ENCODE measurements around the gene CHST11. TPM values are rescaled to one million over a fixed set of nuclear protein-coding genes. Genes with fewer than 3 reads are reported as not detected.

CHST11 gene
- total and polyA plus RNA-seq, 10 of the 15 experiments (the other 5 are each of a cell fraction or from before 2014, with no cell fraction given) = 1.9 to 38.1 (median 17.2) TPM

GRCh38 chr12:104602406-104602805 lies 145.7 kb downstream of the CHST11 start:
- H3K4me2 ChIP-seq (ENCODE audit: control insufficient read depth, insufficient read depth) = no peak overlapping the region
- H3K27ac ChIP-seq (ENCODE audit: control insufficient read depth, insufficient read depth) = no peak overlapping the region
- ATAC-seq = no peak
- H3K79me2 ChIP-seq (ENCODE audit: control insufficient read depth, insufficient read depth, low read length) = peaks cover 20% of the 10 kb centered on the region
- TF ChIP-seq RCOR1 (conservative IDR thresholded peaks at IDR 0.05; ENCODE audit: low read depth, low read length) = no peak
- peak; percentile 86 for TF ChIP-seq BMI1 (IDR thresholded peaks at IDR 0.05; ENCODE audit: borderline replicate concordance)
- no peak for TF ChIP-seq NFYB (IDR thresholded peaks at IDR 0.05; ENCODE audit: insufficient read depth, low read depth, low read length)
- no peak overlapping the region for H2AFZ ChIP-seq (ENCODE audit: control insufficient read depth, low read depth, low read length)
- no peak overlapping the region for H3K4me3 ChIP-seq
- ChIA-PET SMC1A (ENCODE audit: uncharacterized antibody, unreplicated experiment) (interaction anchor here (0.9 to 4.1 kb wide), 8 partner anchors 9 to 144 kb away, joined by 3 to 18 read pairs (median 4); no protein-coding TSS in a partner anchor), POLR2A (no interaction called here), RAD21 (ENCODE audit: unreplicated experiment) (no interaction called here), CTCF (interaction anchor here (1.3 kb wide), 1 partner anchor 26 kb away, joined by 3 read pairs; no protein-coding TSS in a partner anchor)
- H4K20me1 ChIP-seq (ENCODE audit: control insufficient read depth, insufficient read depth) = no peaks in the 10 kb centered on the region
- intact Hi-C loops (cut with micrococcal nuclease; ENCODE audit: unreplicated experiment) = loop anchor here (10.0 kb wide), 1 partner anchor 452 kb away; no protein-coding TSS in a partner anchor
- no peak for FAIRE-seq
- H3K9me3 ChIP-seq (replicated peaks; ENCODE audit: control insufficient read depth, insufficient read depth, low read length) = no peaks in the 10 kb centered on the region; the same call in 2 of the 3 replicates
- 93% methylated on average over 6 of the region's 6 CpGs for WGBS (ENCODE audit: insufficient coverage, insufficient replicate concordance, low lambda C conversion rate, missing lambda C conversion rate)
- H3K27me3 ChIP-seq (replicated peaks in 1 of 2; ENCODE audit: control insufficient read depth in 2 of 2, insufficient read depth in 2 of 2, low read length in 1 of 2) = no peaks in the 10 kb centered on the region
- H3K36me3 ChIP-seq (ENCODE audit: control insufficient read depth in 2 of 2, insufficient read depth in 2 of 2, low read length in 1 of 2) = peaks cover 0 to 6% of the 10 kb centered on the region in 2 experiments; a peak in 2 of 4 replicates
- H3K4me1 ChIP-seq (ENCODE audit: control insufficient read depth, insufficient read depth, low read length) = peaks cover 41% of the 10 kb centered on the region
- BruUV-seq (replicated peaks) = no TSS peak
- no peak overlapping the region for H3K9ac ChIP-seq (ENCODE audit: control insufficient read depth, insufficient read depth, low read length)
- DNase-seq (ENCODE audit: low read depth, low spot score) = no peak
- in situ Hi-C loops (cut with MboI) = no loop called here

- no peak overlapping the region for H2AFZ ChIP-seq (ENCODE audit: control insufficient read depth, low read depth, low read length)
- no peaks in the 10 kb centered on the region; the same call in 2 of the 3 replicates for H3K9me3 ChIP-seq (replicated peaks; ENCODE audit: control insufficient read depth, insufficient read depth, low read length)
- WGBS (ENCODE audit: insufficient coverage, insufficient replicate concordance, low lambda C conversion rate, missing lambda C conversion rate) = 59% methylated on average over 2 of the region's 2 CpGs
- no peak overlapping the region for H3K4me2 ChIP-seq (ENCODE audit: control insufficient read depth, insufficient read depth)
- no peaks in the 10 kb centered on the region for H3K27me3 ChIP-seq (replicated peaks in 1 of 2; ENCODE audit: control insufficient read depth in 2 of 2, insufficient read depth in 2 of 2, low read length in 1 of 2)
- in situ Hi-C loops (cut with MboI) (no loop called here), intact Hi-C loops (cut with micrococcal nuclease; ENCODE audit: unreplicated experiment) (loop anchor here (10.0 kb wide), 1 partner anchor 452 kb away; no protein-coding TSS in a partner anchor)
- H4K20me1 ChIP-seq (ENCODE audit: control insufficient read depth, insufficient read depth) = no peaks in the 10 kb centered on the region
- H3K79me2 ChIP-seq (ENCODE audit: control insufficient read depth, insufficient read depth, low read length) = peaks cover 20% of the 10 kb centered on the region
- ChIA-PET RAD21 (ENCODE audit: unreplicated experiment) (interaction anchor here (0.9 to 2.2 kb wide), 6 partner anchors 20 to 328 kb away, joined by 3 to 25 read pairs (median 6); no protein-coding TSS in a partner anchor), CTCF (interaction anchor here (0.6 to 1.3 kb wide), 2 partner anchors 26 to 84 kb away, joined by 3 read pairs; no protein-coding TSS in a partner anchor), POLR2A (interaction anchor here (1.4 to 2.1 kb wide), 2 partner anchors 20 to 70 kb away, joined by 4 to 7 read pairs; no protein-coding TSS in a partner anchor), SMC1A (ENCODE audit: uncharacterized antibody, unreplicated experiment) (interaction anchor here (0.9 to 4.1 kb wide), 11 partner anchors 9 to 144 kb away, joined by 3 to 21 read pairs (median 8); no protein-coding TSS in a partner anchor)
- FAIRE-seq (no peak), DNase-seq (ENCODE audit: low read depth, low spot score) (no peak), ATAC-seq (no peak)
- TSS peak; percentile 5 for BruUV-seq (replicated peaks)
- H3K36me3 ChIP-seq (ENCODE audit: control insufficient read depth in 2 of 2, insufficient read depth in 2 of 2, low read length in 1 of 2) = peaks cover 0 to 8% of the 10 kb centered on the region in 2 experiments; a peak in 2 of 4 replicates
- peaks cover 36% of the 10 kb centered on the region for H3K4me1 ChIP-seq (ENCODE audit: control insufficient read depth, insufficient read depth, low read length)
- peak overlapping the region; percentile 87; the same call in 1 of the 2 replicates for H3K27ac ChIP-seq (ENCODE audit: control insufficient read depth, insufficient read depth)
- H3K9ac ChIP-seq (ENCODE audit: control insufficient read depth, insufficient read depth, low read length) = no peak overlapping the region
- no peak overlapping the region for H3K4me3 ChIP-seq
- TF ChIP-seq, protein P1, sequence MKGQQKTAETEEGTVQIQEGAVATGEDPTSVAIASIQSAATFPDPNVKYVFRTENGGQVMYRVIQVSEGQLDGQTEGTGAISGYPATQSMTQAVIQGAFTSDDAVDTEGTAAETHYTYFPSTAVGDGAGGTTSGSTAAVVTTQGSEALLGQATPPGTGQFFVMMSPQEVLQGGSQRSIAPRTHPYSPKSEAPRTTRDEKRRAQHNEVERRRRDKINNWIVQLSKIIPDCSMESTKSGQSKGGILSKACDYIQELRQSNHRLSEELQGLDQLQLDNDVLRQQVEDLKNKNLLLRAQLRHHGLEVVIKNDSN (IDR thresholded peaks at IDR 0.05; ENCODE audit: borderline replicate concordance, extremely low read length, insufficient read depth, low read depth, low read length) = no peak
- TF ChIP-seq SREBF2 (IDR thresholded peaks at IDR 0.05; ENCODE audit: low read length) = no peak
- no peak for TF ChIP-seq MYC (IDR thresholded peaks at IDR 0.05; ENCODE audit: insufficient read depth, insufficient read length, insufficient replicate concordance, low read length, severe bottlenecking)
- TF ChIP-seq SMC3 (IDR thresholded peaks at IDR 0.05; ENCODE audit: borderline replicate concordance, low read length) = no peak
- TF ChIP-seq JUNB (IDR thresholded peaks at IDR 0.05) = no peak
- no peak for TF ChIP-seq SRF (IDR thresholded peaks at IDR 0.05; ENCODE audit: low read depth in 2 of 2, low read length in 2 of 2)
- no peak for TF ChIP-seq HDAC6 (IDR thresholded peaks at IDR 0.05; ENCODE audit: unreplicated experiment)
- no peak for TF ChIP-seq IRF4 (IDR thresholded peaks at IDR 0.05; ENCODE audit: low read depth, low read length)
- no peak for TF ChIP-seq ZBTB33 (IDR thresholded peaks at IDR 0.05)
- TF ChIP-seq CBX5 (IDR thresholded peaks at IDR 0.05; ENCODE audit: low read depth) = no peak
Measured at GRCh38 chr12:104602896-104603295, 146.1 kb downstream of the CHST11 start.
